T-helper 17 cell (primary cell): ENCODE data around the gene DOCK1. TPM values are rescaled to one million over a fixed set of nuclear protein-coding genes. Genes with fewer than 3 reads are reported as not detected.

ENCODE experiments used
- ATAC-seq: fragments of 150-1000 bp; cut with Tn5 transposase; 2 replicates; pipeline ENCODE4 v1.10.0; 2021; ENCODE audit warnings: mild to moderate bottlenecking, moderate library complexity
- DNase-seq, 3 donors: peaks; one replicate each; pipeline versions ENCODE4 v3.0.0 to v3.0.0-alpha.2; 2020 to 2021
- H3K9me3 ChIP-seq: one replicate; pipeline ENCODE4 v1.7.0; 2013; ENCODE audit warnings: low read length, mild to moderate bottlenecking; ENCODE audit not compliant: control insufficient read depth, poor library complexity, severe bottlenecking
- H3K27ac Mint-ChIP-seq: one replicate; pipeline ENCODE4 v1.8.0; 2022; ENCODE audit warnings: mild to moderate bottlenecking, moderate library complexity, mixed read lengths
- H3K27me3 Mint-ChIP-seq: one replicate; pipeline ENCODE4 v1.8.0; 2022; ENCODE audit warnings: mixed read lengths
- H3K36me3 Mint-ChIP-seq: one replicate; pipeline ENCODE4 v1.8.0; 2022; ENCODE audit warnings: low read depth, mixed read lengths
- H3K4me1 Mint-ChIP-seq: one replicate; pipeline ENCODE4 v1.8.0; 2022; ENCODE audit warnings: mild to moderate bottlenecking, mixed read lengths
- H3K4me3 Mint-ChIP-seq: one replicate; pipeline ENCODE4 v1.8.0; 2022; ENCODE audit warnings: mild to moderate bottlenecking, moderate library complexity, mixed read lengths
- total RNA-seq, 4 donors: library from RNA in 2 of 4; stranded (reverse) in 2 of 4; gene quantifications; one replicate each; pipeline ENCODE4 v1.2.3 and lab custom pipeline; 2022 to 2026

The DOCK1 gene
- total RNA-seq, 2 donors from 2014 or later: 0.76 TPM; not detected in 1

DNA sequence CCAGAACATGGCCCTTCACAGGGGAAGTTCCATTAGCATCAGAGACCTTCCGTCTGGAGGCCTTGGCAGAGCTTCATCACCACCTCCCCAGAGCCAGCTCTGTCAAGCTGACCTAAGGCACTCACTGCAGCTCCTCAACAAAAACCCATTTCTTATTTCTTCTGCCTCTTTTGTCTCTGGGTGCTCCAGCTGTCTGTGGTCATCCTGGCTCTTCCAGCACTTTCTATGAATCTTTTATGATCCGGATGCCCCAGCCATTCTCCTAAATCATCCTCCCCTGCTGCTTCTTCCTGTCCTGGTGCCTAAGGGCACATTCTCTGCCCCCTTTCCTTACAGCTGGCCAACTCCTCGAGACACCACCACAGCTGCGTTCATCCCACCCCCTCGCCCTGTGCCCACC, 462.9 kb downstream of the DOCK1 start:
- ATAC-seq: no peak
- H3K36me3 Mint-ChIP-seq: no peaks in the 10 kb centered on the region
- H3K27ac Mint-ChIP-seq: no peak overlapping the region
- peaks cover 20% of the 10 kb centered on the region for H3K27me3 Mint-ChIP-seq
- no peaks in the 10 kb centered on the region for H3K4me1 Mint-ChIP-seq
- H3K9me3 ChIP-seq: no peaks in the 10 kb centered on the region
- H3K4me3 Mint-ChIP-seq: no peak overlapping the region
- no peak for DNase-seq

DNA sequence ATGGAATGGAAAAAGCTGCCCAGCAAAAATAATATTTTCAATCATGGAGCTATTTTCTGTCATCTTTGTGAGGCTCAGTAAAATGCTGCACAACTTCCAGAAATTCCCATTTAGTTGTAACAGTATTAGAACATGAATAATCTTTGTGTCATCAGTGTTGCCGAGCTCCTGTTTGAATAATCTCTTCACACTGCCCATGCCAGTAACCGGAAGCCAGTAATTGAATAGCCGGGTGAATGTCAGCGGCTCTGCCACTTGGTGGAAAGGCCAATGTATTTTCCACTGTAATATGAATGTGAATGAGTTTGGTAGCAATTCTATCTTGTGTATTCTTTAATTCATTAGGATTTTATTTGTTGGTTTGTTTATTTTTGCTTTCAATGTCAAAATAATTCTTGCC, 463.7 kb downstream of the DOCK1 start:
- no peaks in the 10 kb centered on the region for H3K4me1 Mint-ChIP-seq

DNA sequence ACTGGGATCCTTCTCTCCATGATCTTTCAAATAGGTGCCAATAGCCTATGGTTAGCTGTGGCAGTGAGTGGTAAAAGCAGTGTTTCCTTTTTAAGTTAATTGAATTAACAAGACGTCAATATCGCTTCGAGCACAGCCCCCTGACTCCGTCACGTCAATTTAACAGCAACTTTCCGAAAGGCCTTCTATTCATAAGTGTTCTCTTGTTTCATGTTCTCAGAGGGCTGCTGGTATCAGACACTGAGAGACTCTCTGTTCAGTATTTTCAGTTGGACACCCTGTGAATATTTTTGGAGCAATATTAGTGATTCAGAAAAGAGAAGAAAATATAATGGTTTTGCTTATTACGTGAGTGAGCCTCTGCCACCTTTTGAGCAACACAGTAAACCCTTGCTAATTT, 465.4 kb downstream of the DOCK1 start:
- H3K36me3 Mint-ChIP-seq: no peaks in the 10 kb centered on the region
- peaks cover 20% of the 10 kb centered on the region for H3K27me3 Mint-ChIP-seq
- H3K27ac Mint-ChIP-seq: no peak overlapping the region
- DNase-seq: no peak
- no peak overlapping the region for H3K4me3 Mint-ChIP-seq
- H3K9me3 ChIP-seq: no peaks in the 10 kb centered on the region
- H3K4me1 Mint-ChIP-seq: no peaks in the 10 kb centered on the region
- no peak for ATAC-seq

More for the DNA sequence above, 463.7 kb downstream of the DOCK1 start:
- Mint-ChIP-seq H3K27ac (no peak overlapping the region), H3K4me3 (no peak overlapping the region), H3K36me3 (no peaks in the 10 kb centered on the region), H3K27me3 (peaks cover 20% of the 10 kb centered on the region)
- H3K9me3 ChIP-seq: no peaks in the 10 kb centered on the region
- ATAC-seq (no peak), DNase-seq (no peak)

DNA sequence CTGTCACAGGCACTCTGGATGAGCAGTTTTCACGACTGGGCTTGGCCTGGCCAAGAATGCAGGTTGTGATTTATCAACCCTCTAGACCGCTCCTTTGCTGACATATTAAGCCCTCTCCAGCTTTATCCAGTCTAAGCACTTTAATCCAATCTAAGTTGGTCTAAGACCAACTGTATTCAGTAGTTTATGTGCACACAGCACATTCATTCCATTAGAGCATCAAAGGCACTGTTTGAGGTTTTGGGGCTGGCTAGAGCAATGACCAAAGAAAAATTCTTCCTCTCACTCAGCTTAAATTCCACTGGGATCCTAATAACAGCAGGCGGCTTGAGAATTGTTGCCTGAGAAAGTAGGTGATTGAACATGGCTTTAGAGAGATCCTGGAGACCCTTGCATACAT, 467.1 kb downstream of the DOCK1 start:
- H3K36me3 Mint-ChIP-seq: no peaks in the 10 kb centered on the region
- DNase-seq (no peak), ATAC-seq (no peak)
- no peak overlapping the region for H3K27ac Mint-ChIP-seq
- peaks cover 13% of the 10 kb centered on the region for H3K27me3 Mint-ChIP-seq
- H3K4me3 Mint-ChIP-seq: no peak overlapping the region
- no peaks in the 10 kb centered on the region for H3K9me3 ChIP-seq
- H3K4me1 Mint-ChIP-seq: no peaks in the 10 kb centered on the region

DNA sequence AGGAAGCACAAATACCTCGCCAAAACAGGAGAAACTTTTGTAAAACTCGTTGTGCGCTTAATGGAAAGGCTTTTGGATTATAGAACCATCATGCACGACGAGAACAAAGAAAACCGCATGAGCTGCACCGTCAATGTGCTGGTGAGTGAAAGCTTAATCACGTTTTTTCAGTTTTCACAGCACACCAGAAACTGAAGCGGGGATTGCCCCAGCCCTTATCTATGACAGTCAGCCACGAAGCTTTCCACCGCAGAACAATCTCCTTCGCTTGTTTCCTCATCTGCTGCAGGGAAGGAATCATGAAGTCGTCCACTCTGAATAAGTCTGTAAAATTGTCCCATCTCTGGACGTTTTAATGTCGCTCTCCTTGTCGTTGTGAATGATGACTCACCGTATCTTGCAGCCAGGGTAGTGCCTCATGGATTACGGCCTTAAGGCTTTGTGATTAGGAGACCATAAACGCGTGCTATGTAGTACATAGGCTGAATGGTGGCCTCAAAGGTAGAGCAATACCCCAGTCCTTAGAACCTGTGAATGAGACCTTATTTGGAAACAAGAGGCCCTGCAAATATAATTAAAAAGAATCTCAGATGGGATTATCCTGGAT, 468.9 kb downstream of the DOCK1 start:
- H3K36me3 Mint-ChIP-seq: no peaks in the 10 kb centered on the region
- no peaks in the 10 kb centered on the region for H3K9me3 ChIP-seq
- no peaks in the 10 kb centered on the region for H3K4me1 Mint-ChIP-seq
- H3K4me3 Mint-ChIP-seq: no peak overlapping the region
- no peak for DNase-seq
- H3K27ac Mint-ChIP-seq: no peak overlapping the region
- no peak for ATAC-seq
- H3K27me3 Mint-ChIP-seq: peaks cover 13% of the 10 kb centered on the region

DNA sequence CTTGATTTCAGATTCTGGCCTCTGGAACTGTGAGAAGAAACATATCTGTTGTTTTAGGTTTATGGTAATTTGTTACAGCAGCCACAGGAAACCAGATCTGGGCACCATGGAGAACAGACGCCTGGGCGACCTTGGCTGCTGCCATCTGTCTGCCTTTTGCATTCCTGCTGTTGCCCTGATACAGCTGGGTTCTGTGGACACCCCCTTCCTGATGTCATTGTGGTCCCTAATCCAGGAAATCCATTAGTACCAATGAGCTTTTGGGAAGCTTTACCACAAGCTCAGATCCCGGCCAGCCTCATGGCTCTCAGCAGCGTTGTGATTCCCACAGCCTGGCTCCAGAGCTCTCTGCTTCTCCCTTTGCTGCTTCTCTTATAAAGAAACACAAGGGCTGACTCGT, 469.7 kb downstream of the DOCK1 start:
- Mint-ChIP-seq H3K36me3 (no peaks in the 10 kb centered on the region), H3K27ac (no peak overlapping the region), H3K4me1 (no peaks in the 10 kb centered on the region), H3K27me3 (peaks cover 7% of the 10 kb centered on the region), H3K4me3 (no peak overlapping the region)
- ATAC-seq (no peak), DNase-seq (no peak)
- H3K9me3 ChIP-seq: no peaks in the 10 kb centered on the region

DNA sequence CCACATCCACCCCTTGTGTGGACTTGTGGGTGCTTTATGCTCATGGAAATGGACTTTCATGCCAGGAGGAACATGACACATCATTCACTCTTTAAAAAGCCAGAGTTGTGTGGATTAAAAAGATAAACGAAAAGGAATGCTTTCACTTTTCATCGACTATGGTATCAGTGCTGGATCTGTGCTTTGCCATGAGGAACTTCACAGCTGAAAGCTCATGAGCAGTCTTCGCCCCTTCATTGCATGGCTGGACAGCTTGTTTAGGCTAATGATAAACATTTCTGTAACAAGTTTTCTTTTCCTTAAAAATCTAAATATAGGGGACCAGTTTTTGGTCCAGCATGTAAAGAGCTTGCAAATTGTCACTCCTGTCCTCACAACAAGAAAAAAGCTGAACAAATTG, 470.2 kb downstream of the DOCK1 start:
- no peak overlapping the region for H3K27ac Mint-ChIP-seq
- no peak overlapping the region for H3K4me3 Mint-ChIP-seq
- ATAC-seq (no peak), DNase-seq (no peak)
- peaks cover 5% of the 10 kb centered on the region for H3K27me3 Mint-ChIP-seq
- H3K36me3 Mint-ChIP-seq: no peaks in the 10 kb centered on the region
- H3K9me3 ChIP-seq: no peaks in the 10 kb centered on the region
- H3K4me1 Mint-ChIP-seq: no peaks in the 10 kb centered on the region

DNA sequence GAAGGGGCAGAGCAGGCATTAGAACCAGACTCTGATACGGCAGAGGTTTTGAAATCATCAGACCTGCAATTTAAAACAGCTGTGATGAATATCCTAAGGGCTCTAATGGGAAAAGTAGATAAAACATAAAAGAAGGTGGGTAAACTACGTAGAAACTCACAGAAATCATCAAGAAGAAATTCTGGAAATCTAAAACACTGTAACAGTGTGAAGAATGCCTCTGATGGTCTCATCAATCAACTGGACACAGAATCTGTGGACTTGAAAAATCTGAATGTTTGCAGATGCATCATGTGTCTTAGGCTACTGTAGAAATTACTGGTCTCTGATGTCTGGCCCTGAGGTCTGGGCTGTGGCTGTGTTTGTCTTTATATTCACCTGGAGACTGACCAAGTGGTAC, 470.8 kb downstream of the DOCK1 start:
- Mint-ChIP-seq H3K27me3 (peaks cover 5% of the 10 kb centered on the region), H3K36me3 (no peaks in the 10 kb centered on the region), H3K4me1 (no peaks in the 10 kb centered on the region), H3K4me3 (no peak overlapping the region), H3K27ac (no peak overlapping the region)
- ATAC-seq: no peak
- H3K9me3 ChIP-seq: no peaks in the 10 kb centered on the region
- no peak for DNase-seq

DNA sequence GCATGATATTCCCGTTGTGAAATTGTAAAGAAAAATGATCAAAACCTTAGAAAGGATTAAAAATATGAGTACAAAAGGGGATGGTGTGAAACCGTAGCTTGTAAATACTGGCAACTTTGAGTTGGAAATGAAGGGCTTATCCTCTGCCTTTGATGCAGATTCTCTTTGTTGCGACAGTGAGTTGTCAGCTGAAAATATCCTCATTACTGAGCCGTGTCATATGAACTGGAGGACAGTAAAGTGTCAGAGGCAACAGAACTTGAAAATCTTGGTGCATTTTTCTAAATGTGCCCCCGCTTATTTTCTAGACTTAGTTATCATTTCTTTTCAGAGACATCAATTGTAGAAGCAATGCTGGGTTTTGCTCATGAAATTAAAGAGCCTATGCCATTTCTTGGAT, 473.4 kb downstream of the DOCK1 start:
- Mint-ChIP-seq H3K27me3 (no peaks in the 10 kb centered on the region), H3K4me1 (no peaks in the 10 kb centered on the region), H3K36me3 (no peaks in the 10 kb centered on the region), H3K27ac (no peak overlapping the region), H3K4me3 (no peak overlapping the region)
- no peaks in the 10 kb centered on the region for H3K9me3 ChIP-seq
- DNase-seq (no peak), ATAC-seq (no peak)

DNA sequence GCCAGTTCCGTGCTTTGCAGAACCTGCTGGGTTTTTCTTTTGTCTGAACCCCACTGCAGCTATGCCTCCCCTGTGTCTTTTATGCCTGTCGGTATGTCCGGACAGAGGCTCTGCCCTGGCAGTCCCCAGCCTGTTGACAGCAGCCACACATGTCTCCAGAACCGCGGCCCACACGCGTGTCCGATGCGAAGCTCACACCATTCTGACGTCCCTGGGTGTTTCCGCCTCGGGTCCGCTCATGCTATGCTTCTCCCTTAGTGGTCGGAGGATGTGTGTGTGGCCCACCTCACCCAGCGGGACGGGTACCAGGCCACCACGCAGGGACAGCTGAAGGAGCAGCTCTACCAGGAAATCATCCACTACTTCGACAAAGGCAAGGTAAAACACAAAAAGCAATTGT, 479.3 kb downstream of the DOCK1 start:
- no peaks in the 10 kb centered on the region for H3K36me3 Mint-ChIP-seq

DNA sequence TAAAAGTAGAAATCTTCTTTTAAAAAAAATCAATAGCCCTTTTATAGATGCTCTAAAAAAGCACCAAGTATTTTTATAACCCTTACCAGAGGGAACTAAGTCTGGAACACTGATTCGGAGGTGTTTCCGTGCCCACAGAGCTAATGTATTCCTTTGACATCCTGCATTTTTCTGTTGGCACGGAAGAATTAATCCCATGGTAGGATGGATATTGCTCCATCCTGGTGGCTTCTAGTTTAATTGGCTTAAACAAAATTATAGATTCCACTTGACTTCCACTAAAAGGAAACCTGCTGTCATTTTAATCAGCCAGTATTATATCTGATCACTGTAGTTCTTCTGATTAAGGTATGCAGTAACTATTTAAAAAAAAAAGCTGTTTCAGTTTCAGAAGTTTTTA, 479.8 kb downstream of the DOCK1 start:
- Mint-ChIP-seq H3K36me3 (no peaks in the 10 kb centered on the region), H3K4me3 (no peak overlapping the region), H3K27me3 (peaks cover 5% of the 10 kb centered on the region), H3K27ac (no peak overlapping the region), H3K4me1 (no peaks in the 10 kb centered on the region)
- ATAC-seq (no peak), DNase-seq (no peak)
- H3K9me3 ChIP-seq: no peaks in the 10 kb centered on the region

More for the DNA sequence above, 479.3 kb downstream of the DOCK1 start:
- Mint-ChIP-seq H3K27me3 (peaks cover 5% of the 10 kb centered on the region), H3K4me3 (no peak overlapping the region), H3K4me1 (no peaks in the 10 kb centered on the region), H3K27ac (no peak overlapping the region)
- DNase-seq (no peak), ATAC-seq (no peak)
- H3K9me3 ChIP-seq: no peaks in the 10 kb centered on the region

DNA sequence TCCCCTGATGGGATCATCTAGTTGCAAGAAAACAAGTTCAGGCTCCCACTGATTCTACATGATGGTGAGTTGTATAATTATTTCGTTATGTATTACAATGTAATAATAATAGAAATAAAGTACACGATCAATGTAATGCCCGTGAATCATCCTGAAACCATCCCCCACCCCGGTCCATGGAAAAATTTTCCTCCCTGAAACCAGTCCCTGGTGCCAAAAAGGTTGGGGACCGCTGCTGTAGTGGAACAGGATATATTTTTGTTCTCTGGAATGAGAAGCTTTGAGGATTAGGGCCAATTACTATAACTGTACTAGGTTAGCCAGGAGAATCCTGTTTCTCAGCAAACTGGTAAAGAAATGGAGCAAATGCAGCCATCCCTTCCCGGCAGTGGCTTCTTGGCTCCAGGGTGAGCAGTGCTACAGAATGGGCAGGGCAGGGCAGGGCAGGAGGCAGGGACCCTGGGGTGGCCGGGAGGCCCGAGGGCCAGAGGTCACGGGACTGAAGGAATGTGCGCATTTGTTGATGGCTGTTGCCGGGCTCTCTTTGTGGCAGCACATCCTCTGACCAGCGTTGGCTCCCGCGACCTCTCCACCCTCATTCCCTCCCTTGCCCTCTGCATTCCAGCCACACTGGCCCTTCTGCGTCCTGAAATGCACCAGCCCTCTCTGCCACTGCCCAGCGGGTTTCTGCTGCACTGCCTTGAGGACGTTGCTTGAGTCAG, 481.5 kb downstream of the DOCK1 start:
- DNase-seq: no peak
- no peaks in the 10 kb centered on the region for H3K9me3 ChIP-seq
- no peaks in the 10 kb centered on the region for H3K36me3 Mint-ChIP-seq
- peaks cover 5% of the 10 kb centered on the region for H3K27me3 Mint-ChIP-seq
- H3K27ac Mint-ChIP-seq: no peak overlapping the region
- H3K4me1 Mint-ChIP-seq: no peaks in the 10 kb centered on the region
- ATAC-seq: no peak
- H3K4me3 Mint-ChIP-seq: no peak overlapping the region

DNA sequence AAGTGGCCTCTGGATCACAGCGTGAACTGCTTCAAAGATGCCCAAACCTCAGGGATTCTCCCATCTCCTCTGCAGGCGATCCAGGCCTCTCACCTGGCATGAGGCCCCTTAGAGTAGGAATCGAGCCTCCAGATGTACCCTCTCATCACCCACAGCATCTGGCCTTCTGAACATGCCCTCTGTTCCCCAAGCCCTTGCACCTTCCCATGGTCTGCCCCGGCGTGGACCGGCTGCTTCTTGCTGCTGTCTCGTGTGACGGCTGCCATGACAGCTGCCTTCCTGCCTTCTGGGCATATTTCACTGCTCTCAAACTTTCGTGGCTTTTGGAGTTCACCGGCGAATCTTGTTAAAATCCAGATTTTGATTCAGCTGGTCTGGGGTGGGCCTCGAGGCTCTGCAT, 486.6 kb downstream of the DOCK1 start:
- H3K27me3 Mint-ChIP-seq: peaks cover 9% of the 10 kb centered on the region
- H3K36me3 Mint-ChIP-seq: no peaks in the 10 kb centered on the region
- no peak for ATAC-seq
- no peaks in the 10 kb centered on the region for H3K9me3 ChIP-seq
- H3K4me1 Mint-ChIP-seq: peaks cover 3% of the 10 kb centered on the region
- no peak overlapping the region for H3K27ac Mint-ChIP-seq
- no peak for DNase-seq
- H3K4me3 Mint-ChIP-seq: no peak overlapping the region
